Hindlimb muscle (tissue), 1 donor: ENCODE data around the gene TCTA. TPM values are rescaled to one million over a fixed set of nuclear protein-coding genes. Genes with fewer than 3 reads are reported as not detected.
"Not testable (repeated sequence)": the region's sequence is repeated elsewhere in the genome, so short reads cannot be mapped to it uniquely, and the experiment has no call there.

ENCODE experiments used
- DNase-seq: peaks from one replicate; pipeline ENCODE4 v3.0.0-alpha.2; 2013
- polyA plus RNA-seq: library from polyadenylated mRNA; unstranded; fragments of 120-200 nt; gene quantifications from one replicate; pipeline ENCODE4 v1.2.1, GENCODE V29; 2013; ENCODE audit not compliant: insufficient read length

TCTA gene
- 21.3 TPM for polyA plus RNA-seq

GRCh38 chr3:49411968-49412631 is at the start of gene TCTA, which contains the start of gene RHOA:
Gene TCTA (plus strand): TSS chr3:49412423. CDS start chr3:49412427, 4 bp downstream.
Gene RHOA (minus strand): TSS chr3:49411976. CDS start chr3:49375589, 36,387 bp downstream.
- DNase-seq: peak; percentile 100

GRCh38 chr3:49362561-49362960 is 49.7 kb upstream of the TCTA start:
- DNase-seq: no peak

- DNase-seq: no peak
Observed at GRCh38 chr3:49370585-49371290, 41.5 kb upstream of the TCTA start.

- DNase-seq: no peak
Observed at GRCh38 chr3:49371946-49372345, 40.3 kb upstream of the TCTA start.

GRCh38 chr3:49377483-49377882 is 34.7 kb upstream of the TCTA start:
- no peak for DNase-seq

GRCh38 chr3:49378249-49378895 is 33.9 kb upstream of the TCTA start:
- DNase-seq: no peak

GRCh38 chr3:49383387-49383786 is 28.8 kb upstream of the TCTA start:
- no peak for DNase-seq

GRCh38 chr3:49385617-49386016 is 26.6 kb upstream of the TCTA start:
- no peak for DNase-seq

- no peak for DNase-seq
Observed at GRCh38 chr3:49386056-49386756, 26.0 kb upstream of the TCTA start.

GRCh38 chr3:49387721-49388120 is 24.5 kb upstream of the TCTA start:
- no peak for DNase-seq

- no peak for DNase-seq
Observed at GRCh38 chr3:49388289-49388820, 23.9 kb upstream of the TCTA start.

GRCh38 chr3:49389297-49389696 is 22.9 kb upstream of the TCTA start:
- DNase-seq: no peak

- DNase-seq: not testable (repeated sequence)
Observed at GRCh38 chr3:49391310-49391709, 20.9 kb upstream of the TCTA start.

- no peak for DNase-seq
Observed at GRCh38 chr3:49397470-49397869, 14.8 kb upstream of the TCTA start.

- DNase-seq: no peak
Observed at GRCh38 chr3:49399461-49399860, 12.8 kb upstream of the TCTA start.

- DNase-seq: no peak
Observed at GRCh38 chr3:49401766-49402165, 10.5 kb upstream of the TCTA start.

- no peak for DNase-seq
Observed at GRCh38 chr3:49403891-49404290, 8.3 kb upstream of the TCTA start.

GRCh38 chr3:49405570-49405969 is 6.7 kb upstream of the TCTA start:
- not testable (repeated sequence) for DNase-seq

- DNase-seq: no peak
Observed at GRCh38 chr3:49406571-49407565, 5.4 kb upstream of the TCTA start.

GRCh38 chr3:49410066-49410845 is 2.0 kb upstream of the TCTA start:
- no peak for DNase-seq
